HG03575 (cell line): ENCODE results near the gene MAGI3.

Source experiments
- ATAC-seq: cut with Tn5 transposase; IDR thresholded peaks from one replicate; pipeline ENCODE4 v1.9.1; 2021; ENCODE audit not compliant: unreplicated experiment, insufficient number of reproducible peaks, low FRiP score; ENCODE audit errors: extremely low read depth

The MAGI3 gene

DNA sequence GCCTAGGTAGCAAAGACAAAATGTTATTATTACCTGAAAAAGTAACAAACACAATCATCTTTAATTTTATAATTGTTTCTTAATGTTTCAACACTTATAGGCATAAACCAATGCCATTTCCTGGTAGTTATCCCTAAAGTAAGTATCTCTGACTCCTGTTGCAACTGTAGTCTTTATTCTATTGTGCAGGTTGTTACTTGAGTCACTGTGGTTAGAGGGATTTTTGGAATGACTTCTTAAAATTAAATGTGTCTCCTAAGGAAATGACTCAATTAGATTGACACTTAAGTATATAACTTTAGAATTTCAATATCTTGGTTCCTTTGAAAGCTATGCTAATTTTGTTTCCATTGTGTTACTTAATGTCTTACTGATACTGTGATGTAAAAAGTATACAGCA is 225.1 kb downstream of the MAGI3 start:
- ATAC-seq = no peak

DNA sequence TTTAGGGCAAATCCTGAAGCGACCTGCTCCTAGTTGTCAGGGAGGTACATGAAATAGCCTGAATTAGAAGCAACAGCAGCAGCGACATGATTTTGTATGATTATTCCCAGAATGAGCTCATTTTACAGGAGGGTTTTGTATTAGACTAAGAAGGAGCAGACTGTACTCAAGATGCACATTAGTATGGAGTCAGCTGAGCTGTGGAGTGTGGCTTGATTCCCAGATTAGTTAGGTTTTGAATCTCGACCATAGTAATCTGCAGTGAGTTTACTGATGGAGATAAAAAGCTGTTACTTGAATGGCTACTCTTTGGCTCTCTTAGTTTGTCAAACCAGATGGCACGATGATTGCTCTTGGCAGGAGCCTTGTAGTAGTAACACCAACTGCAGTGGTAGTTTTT is 225.8 kb downstream of the MAGI3 start:
- ATAC-seq = no peak

DNA sequence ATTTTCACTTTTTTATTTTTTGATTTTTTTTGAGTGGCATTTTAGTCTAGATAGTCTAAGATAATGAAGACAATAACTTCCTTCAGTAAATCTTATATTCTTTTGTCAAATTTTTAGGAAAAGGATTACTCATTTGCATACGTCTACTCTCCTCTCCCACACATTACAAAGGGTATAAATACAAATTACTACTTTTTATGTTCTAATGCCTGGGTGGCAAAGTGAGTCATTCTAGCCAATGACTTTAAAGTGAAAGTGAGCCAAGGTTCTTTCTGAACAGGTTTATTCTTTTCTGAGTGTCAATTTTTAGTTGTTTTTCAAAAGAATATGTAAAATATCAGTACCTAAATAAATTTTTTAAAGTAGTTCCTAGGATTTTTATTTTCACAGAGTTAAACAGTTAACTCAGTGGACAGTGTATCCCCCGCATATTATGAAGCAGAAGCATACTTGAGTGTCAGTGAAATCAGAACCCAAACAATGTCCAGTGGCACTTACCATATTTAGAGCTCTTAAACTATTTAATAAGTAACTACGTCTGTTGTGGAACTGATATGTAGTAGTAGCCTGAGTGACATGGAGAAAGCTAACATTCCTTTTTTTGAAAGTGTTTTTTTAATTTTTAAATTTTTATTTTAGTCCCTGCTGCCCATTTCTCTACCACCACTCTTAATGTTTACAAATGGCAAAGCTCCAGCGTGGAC is 227.3 kb downstream of the MAGI3 start:
- ATAC-seq = no peak

DNA sequence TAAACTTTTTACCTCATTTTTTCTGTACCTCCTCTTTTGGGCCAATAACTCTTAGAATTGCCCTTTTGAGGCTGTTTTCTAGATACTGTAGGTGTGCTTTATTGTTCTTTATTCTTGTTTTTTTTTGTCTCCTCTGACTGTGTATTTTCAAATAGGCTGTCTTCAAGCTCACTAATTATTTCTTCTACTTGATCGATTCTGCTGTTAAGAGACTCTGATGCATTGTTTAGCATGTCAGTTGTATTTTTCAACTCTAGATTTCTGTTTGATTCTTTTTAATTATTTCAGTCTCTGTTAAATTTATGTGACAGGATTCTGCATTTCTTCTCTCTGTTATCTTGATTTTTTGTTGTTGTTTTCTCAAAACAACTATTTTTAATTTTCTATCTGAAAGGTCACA is 238.7 kb downstream of the MAGI3 start:
- ATAC-seq = no peak

DNA sequence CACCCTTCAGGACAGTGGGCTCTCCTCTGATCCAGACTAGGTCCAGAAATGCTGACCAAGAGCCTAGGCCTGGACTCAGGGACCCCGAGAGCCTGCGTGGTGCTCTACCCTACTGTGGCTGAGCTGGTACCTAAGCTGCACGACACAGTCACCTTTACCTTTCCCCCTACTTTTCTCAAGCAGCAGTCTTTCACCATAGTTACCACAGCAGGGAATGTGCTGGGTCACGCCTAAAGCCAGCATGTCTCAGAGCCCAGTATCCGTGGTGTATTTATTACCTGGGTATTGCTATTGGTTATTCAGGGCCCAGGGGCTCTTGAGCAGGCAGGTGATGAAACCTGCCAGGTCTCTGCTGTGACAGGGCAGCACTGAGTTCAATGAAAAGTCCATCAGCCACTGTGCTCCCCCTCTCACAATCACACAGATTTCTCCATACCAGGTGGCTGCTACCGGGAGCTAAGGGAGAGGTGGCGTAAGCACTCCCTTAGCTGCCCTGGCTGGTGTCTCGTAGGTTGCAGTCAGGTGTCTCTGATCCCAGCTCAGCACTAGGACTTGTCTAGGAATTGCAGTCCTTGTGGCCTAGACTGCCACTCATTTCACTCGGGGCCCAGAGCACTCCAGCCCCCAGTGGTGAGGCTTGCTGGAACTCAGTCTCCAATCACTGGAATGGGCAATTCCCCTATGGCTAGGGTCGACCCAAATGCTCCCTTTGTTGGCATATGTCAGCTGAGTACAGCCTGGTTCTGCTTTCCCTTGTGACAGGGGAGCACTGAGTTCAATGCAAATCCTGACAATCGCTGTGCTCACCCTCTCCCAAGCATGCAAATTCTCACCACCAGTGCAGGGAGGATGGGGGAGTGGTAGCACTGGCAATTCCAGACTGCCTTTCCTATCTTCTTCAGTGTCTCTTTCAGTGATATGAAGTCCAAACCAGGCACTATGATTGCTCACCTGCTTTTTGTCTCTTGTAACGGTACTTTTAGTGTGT is 240.3 kb downstream of the MAGI3 start:
- ATAC-seq = no peak

DNA sequence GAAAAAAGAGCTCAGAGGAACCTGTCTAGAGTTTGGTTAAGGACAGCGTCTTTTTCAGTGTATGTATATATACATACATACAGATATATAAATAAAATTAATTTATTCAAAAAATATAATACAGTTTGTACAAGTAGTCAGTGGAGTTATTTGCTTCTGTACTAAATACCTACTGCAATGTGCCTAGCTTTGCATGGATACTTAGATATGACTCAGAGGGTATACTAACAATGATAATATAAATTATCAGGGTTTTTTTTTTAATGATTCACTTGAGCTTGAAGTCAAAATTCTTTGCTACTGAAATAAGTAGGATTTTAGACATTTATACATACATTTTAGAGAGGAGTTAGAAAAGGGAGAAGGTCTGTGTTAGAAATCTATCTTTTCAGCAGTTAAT is 251.1 kb downstream of the MAGI3 start:
- no peak for ATAC-seq

DNA sequence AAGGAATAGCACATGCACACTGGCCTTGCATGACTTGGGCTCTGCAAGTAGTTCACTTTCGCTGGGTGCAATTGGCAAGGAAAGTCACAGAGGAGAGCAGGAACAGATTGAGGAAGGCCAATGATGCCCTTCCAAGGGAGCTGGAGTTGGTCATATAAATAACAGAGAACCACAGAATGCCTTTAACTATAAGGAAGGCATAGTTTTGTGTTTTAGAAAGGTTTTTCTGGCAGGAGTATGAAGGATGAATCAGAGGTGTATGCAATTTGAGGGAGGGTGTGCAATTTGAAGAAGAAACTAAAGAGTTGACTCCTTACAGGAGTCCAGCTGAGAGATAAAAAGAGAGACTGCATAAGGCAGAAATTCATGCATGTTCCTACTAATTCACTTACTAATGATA is 256.8 kb downstream of the MAGI3 start:
- ATAC-seq = no peak

DNA sequence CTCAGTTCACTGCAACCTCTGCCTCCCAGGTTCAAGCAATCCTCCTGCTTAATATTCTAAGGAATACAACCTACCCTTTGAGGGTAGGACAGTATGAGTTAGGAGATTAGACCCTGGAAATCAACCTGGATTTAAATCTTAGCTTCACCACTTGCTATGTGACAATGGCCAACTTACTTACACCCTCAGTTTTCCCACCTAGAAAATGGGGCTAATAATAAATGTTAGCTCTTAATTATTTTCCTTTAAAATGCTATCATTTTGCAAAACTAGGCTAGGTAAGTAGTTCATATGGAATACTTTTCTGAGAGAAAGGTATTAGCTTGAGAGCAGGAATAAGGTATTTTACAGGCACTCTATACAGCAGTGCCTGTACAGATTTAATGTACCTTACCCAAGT is 258.2 kb downstream of the MAGI3 start:
- ATAC-seq = no peak

DNA sequence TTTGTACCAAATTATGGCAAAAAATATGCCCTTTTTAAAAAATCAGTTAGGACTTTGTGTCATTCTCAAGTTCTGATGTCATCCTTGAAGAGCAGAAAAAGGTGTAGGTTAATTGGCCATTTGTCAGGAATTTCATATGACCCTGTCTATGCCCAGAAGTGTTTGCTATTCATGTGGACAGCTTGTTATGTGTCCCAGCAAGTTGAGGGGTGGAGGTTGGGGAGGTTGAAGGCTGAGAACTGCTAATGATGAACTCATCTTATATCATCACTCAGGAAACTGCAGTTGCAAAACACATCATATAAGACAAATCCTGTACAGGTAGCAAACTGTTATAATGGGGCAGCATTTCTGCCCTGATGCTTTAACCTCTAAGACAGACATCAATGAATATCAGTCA is 262.5 kb downstream of the MAGI3 start:
- ATAC-seq = no peak

DNA sequence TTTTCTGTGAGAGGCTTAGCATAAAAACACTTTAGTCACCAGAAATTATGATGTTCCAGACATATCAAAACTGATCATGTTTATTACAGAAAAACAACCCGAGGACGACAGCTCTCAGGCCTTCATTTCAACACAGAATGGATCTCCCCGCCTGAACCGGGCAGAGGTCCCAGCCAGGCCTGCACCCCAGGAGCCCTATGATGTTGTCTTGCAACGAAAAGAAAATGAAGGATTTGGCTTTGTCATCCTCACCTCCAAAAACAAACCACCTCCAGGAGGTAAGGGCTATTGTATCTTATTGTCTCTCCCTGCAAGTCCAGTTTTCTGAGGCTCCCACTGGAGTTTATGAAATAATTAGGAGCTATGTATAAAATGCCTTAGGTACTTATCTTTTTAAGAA is 263.4 kb downstream of the MAGI3 start:
- ATAC-seq = no peak

DNA sequence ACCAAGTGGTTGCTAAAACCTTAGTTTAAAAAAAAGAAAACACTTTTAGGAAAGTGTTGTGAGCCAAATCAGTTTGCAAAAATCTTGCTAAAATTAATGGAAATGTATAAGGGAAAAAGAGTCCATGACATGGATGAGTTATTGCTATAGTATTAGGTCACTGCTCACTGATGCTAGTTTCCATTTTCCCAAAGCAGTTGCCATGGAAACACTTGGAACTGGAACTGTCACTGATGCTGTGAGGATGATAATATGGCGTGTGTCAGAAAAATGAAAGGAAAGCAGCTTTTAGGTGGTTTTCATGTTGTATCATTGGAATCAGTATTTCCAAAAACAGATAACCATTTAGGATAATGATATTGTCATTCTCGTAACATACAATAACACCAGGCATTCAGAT is 264.6 kb downstream of the MAGI3 start:
- no peak for ATAC-seq

DNA sequence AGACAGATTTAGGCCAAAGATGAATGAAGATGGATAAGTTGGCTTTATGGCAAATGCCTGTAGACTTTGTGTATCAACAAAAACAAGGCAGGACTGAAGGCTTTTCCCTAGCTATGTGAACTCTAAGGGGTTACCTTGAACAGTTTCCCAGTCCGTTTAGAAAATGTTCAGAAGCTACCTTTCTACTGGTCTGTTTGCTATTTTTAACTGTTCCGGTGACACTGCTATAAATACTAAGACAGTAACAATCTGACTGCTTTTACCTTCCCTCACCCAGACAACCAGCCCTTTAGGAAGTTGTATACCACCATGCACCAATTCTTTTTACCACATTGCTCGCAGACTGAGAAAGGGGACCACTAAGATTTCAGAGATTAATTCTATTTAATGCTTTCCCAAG is 266.8 kb downstream of the MAGI3 start:
- ATAC-seq = no peak

DNA sequence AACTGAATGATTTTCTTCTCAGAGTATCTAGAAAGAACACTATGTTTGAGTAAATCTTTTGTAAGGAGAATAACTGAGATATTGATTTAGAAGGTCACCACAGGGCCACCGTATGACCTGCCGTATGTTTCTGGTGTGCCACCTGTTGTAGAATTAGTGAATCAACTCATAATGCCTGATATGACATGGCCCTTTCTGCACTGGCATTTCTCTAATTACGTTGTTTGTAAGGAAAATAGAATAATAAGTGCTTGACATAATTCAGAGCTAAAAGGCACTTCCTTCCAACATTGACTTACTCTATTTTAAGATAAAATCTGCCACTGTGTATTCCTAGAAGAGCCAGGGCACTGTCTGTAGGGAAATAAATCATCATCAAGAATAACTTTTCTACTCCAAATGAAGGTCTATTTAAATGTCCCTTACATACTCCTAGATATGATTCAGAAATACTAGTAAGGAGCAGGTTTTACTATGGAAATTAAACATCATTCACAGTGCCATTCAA is 267.3 kb downstream of the MAGI3 start:
- no peak for ATAC-seq

DNA sequence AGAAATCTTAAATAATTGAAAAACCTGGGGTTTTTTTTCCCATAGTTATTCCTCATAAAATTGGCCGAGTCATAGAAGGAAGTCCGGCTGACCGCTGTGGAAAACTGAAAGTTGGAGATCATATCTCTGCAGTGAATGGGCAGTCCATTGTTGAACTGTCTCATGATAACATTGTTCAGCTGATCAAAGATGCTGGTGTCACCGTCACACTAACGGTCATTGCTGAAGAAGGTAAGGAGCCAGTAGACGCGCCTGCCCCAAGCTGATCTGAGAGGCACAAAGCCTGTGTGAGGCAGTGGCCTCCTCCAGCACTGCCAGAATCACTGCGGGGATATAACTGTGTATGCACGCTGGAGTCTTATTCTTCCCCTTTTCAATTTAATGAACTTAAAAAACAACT is 268.7 kb downstream of the MAGI3 start:
- ATAC-seq = no peak

DNA sequence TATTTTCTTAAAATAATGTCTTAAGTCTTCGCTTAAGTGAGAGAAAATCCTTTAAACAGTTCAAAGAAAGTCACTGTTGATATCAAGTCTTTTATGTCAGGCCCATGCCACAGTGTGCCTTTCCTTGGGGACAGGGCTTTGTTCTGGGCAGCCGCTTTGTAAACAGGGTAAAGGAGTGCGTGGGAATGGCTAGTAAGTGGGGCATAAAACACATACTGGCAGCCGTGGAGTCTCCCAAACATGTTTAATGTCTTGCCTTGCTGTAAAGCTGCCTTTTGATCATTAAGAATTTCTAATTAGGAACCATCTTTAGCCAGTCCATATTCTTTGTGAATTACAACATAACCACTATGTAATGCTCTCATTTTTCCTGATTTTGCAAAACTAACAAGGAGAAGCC is 269.2 kb downstream of the MAGI3 start:
- no peak for ATAC-seq

DNA sequence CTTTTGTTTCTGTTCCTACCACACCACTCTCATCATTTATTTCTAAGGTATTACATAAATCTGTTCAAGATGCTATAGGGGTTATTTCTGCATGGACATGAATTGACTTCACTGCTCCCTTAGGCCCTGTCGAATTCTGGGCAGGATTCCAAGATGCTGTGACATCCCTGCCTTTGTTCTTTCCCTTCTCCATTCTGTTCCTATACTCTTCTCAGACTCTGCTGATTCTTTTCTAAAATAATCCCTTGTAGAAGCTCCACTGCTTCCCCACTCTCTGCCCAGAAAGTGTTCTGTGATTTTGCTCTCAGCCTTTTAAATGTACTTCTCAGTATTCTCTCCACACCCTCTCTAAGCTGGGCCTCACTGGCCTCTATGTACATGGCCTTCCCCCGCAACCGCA is 269.8 kb downstream of the MAGI3 start:
- no peak for ATAC-seq

DNA sequence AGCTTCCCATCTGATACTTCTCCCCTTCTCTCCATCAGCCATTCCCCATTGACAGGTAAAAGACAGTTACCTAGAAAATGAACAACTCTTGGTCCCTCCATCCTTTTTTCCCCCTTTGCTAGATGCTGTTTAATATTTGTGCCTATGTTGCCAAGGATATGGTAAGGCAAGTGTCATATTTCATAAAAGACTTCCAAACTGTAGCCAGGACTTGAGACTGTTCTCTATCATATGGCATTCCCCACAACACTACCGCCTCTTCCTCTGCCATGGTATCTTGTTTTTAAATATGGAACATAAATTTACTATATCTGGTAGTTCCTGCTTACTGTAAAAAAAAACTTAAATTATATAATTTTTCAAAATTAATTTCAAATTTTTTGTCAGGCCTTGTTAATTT is 271.8 kb downstream of the MAGI3 start:
- ATAC-seq = no peak

DNA sequence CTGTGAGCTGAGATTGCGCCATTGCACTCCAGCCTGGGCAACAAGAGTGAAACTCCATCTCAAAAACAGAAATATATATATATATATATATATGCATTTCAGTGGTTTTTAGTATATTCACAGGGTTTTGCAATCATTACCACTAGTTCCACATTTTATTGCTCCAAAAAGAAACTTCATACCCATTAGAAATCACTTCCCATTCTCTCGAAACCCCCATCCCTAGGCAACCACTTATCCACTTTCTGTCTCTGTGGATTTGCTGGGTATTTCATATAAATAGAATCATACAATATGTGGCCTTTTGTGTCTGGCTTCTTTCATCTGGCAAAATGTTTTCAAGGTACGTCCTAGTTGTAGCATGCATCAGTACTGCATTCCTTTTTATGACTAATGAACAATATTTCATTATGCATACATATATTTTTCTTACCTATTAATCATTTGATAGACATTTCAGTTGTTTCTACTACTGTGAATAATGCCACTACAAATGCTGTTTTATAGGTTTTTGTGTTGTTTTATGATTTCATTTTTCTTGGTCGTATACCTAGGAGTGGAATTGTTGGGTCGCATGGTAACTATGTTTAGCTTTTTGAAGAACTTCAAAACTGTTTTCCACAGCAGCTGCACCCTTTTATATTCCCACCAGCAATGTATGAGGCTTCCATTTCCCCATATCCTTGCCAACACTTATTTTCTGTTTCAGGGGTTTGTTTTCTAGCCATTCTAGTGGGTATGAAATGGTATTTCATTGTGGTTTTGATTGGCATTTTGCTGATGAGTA is 273.0 kb downstream of the MAGI3 start:
- no peak for ATAC-seq

DNA sequence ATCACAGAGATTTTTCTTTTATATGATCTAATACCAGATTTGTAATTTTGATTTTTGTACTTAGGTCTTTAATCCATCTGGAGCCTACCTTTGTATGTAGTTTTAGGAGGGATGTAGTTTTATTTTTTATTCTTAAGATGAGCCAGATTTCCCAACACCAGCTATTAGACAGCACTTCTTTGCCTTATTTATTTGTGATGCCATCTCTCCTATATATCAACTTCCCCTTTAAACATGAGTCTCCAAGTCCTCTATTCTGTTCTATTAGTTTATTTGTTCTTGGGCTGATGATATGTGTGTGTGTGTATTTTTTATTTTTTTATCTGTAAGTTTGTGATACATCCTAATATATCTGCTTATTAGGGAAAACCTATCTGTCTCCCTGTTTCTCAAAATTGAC is 274.8 kb downstream of the MAGI3 start:
- no peak for ATAC-seq
